ENCODE measurements around the gene PTPRG.

PTPRG gene

DNA sequence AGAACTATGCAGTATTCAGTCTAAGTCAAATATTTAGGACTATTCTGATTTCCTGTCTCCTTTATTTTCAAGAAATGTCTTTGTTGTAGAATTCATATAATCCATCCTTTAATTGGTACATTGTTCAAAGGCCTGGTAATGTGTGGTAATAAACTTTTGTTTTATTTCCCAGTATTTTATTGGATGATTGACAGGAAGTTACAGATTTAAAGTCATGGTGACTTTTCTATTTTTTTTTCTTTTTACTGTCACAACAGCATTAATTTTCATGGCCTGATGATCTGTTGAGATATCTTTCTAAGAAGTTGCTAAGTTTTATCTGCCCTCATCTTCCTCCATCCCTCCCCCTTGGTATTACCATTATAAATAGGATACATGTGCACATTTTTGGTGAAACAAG lies 161.7 kb downstream of the PTPRG start:
- Histone ChIP-seq H3K4me1 (peaks cover 26% of the 10 kb centered on the region), H3K9me3 (ENCODE audit: control insufficient read depth, low read length) (no peaks in the 10 kb centered on the region), H3K4me3 (ENCODE audit: low read depth, low read length) (no peak overlapping the region), H3K79me2 (peaks cover 69% of the 10 kb centered on the region), H3K36me3 (ENCODE audit: control insufficient read depth, insufficient read depth, low read length) (no peaks in the 10 kb centered on the region), H3K27ac (no peak overlapping the region), H3K4me2 (ENCODE audit: low read length) (no peak overlapping the region), H2AFZ (no peak overlapping the region), H3K9ac (no peak overlapping the region), H3K27me3 (ENCODE audit: control insufficient read depth, insufficient read depth, low read length) (no peaks in the 10 kb centered on the region)
- TF ChIP-seq, protein P1, sequence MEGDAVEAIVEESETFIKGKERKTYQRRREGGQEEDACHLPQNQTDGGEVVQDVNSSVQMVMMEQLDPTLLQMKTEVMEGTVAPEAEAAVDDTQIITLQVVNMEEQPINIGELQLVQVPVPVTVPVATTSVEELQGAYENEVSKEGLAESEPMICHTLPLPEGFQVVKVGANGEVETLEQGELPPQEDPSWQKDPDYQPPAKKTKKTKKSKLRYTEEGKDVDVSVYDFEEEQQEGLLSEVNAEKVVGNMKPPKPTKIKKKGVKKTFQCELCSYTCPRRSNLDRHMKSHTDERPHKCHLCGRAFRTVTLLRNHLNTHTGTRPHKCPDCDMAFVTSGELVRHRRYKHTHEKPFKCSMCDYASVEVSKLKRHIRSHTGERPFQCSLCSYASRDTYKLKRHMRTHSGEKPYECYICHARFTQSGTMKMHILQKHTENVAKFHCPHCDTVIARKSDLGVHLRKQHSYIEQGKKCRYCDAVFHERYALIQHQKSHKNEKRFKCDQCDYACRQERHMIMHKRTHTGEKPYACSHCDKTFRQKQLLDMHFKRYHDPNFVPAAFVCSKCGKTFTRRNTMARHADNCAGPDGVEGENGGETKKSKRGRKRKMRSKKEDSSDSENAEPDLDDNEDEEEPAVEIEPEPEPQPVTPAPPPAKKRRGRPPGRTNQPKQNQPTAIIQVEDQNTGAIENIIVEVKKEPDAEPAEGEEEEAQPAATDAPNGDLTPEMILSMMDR (IDR thresholded peaks at IDR 0.05), result no peak

DNA sequence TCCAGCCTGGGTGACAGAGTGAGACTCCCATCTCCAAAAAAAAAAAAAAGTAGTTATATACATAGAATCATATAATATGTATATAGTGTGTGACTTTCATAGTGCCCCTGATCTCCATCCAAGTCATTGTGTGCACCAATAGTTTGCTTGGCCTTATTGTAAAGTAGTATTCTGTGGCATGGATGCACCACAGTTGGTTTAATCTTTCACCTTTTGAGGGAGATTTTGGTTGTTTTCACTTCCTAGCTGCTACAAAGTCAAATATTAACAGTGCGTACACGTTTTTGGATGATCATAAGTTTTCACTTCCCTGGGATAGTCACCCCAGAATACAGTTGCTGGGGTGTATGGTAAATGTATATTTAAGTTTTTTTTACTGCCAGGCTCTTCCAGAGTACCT lies 162.8 kb downstream of the PTPRG start:
- H3K9ac ChIP-seq, result no peak overlapping the region
- H3K36me3 ChIP-seq (ENCODE audit: control insufficient read depth, insufficient read depth, low read length), result no peaks in the 10 kb centered on the region
- no peak overlapping the region for H2AFZ ChIP-seq
- H3K4me2 ChIP-seq (ENCODE audit: low read length), result no peak overlapping the region
- TF ChIP-seq, protein P1 (IDR thresholded peaks at IDR 0.05), result no peak
- H3K4me1 ChIP-seq, result peaks cover 21% of the 10 kb centered on the region
- peaks cover 63% of the 10 kb centered on the region for H3K79me2 ChIP-seq
- no peaks in the 10 kb centered on the region for H3K9me3 ChIP-seq (ENCODE audit: control insufficient read depth, low read length)
- H3K27ac ChIP-seq, result no peak overlapping the region
- H3K27me3 ChIP-seq (ENCODE audit: control insufficient read depth, insufficient read depth, low read length), result no peaks in the 10 kb centered on the region
- no peak overlapping the region for H3K4me3 ChIP-seq (ENCODE audit: low read depth, low read length)

DNA sequence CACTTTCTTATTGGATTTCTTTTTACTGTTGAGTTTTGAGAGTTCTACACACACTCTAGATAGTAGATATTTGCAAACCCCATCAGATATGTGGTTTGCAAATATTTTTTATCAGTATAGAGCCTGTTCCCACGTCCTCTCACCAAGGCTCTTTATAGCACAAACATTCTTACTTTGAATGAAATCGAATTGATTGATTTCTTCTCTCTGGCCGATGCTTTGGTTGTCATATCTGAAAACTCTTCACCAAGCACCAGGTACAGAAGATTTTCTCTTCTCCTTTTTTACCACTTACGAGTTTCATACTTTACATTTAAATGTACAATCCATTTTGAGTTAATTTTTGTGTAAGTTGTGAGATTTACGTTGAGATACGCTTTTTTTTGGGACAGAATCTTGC lies 163.4 kb downstream of the PTPRG start:
- Histone ChIP-seq H3K27me3 (ENCODE audit: control insufficient read depth, insufficient read depth, low read length) (no peaks in the 10 kb centered on the region), H3K36me3 (ENCODE audit: control insufficient read depth, insufficient read depth, low read length) (no peaks in the 10 kb centered on the region), H2AFZ (no peak overlapping the region), H3K9me3 (ENCODE audit: control insufficient read depth, low read length) (no peaks in the 10 kb centered on the region), H3K79me2 (peaks cover 57% of the 10 kb centered on the region), H3K9ac (no peak overlapping the region), H3K4me3 (ENCODE audit: low read depth, low read length) (no peak overlapping the region), H3K4me1 (peaks cover 18% of the 10 kb centered on the region), H3K27ac (no peak overlapping the region), H3K4me2 (ENCODE audit: low read length) (no peak overlapping the region)
- TF ChIP-seq, protein P1 (IDR thresholded peaks at IDR 0.05), result no peak

DNA sequence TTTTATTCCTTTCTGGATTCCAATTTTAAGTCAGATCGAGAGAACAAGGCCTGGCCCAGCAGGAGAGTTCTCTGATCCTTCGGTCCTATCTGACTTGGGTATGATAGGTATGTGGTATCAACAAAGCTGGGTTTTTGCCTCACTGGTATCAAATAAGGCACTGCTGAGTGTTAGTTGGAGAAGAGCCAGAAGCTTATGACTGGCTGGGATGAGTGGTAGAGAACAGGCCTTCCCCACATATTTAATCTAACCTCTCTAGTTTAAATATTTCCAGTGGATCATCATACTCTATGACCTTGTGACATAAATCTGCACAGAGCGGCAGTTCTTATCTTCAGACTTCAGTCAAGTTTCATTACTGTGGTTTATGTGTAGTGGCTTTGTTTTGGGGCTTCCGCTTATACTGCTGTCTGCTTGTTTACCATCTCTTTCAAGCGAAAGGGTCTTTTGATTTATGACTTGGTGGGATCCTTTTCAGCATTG lies 164.5 kb downstream of the PTPRG start:
- no peaks in the 10 kb centered on the region for H3K27me3 ChIP-seq (ENCODE audit: control insufficient read depth, insufficient read depth, low read length)
- H3K4me1 ChIP-seq, result peaks cover 29% of the 10 kb centered on the region
- H3K79me2 ChIP-seq, result peaks cover 51% of the 10 kb centered on the region
- no peak overlapping the region for H3K9ac ChIP-seq
- TF ChIP-seq, protein P1 (IDR thresholded peaks at IDR 0.05), result no peak
- no peaks in the 10 kb centered on the region for H3K36me3 ChIP-seq (ENCODE audit: control insufficient read depth, insufficient read depth, low read length)
- no peak overlapping the region for H3K4me3 ChIP-seq (ENCODE audit: low read depth, low read length)
- H3K9me3 ChIP-seq (ENCODE audit: control insufficient read depth, low read length), result no peaks in the 10 kb centered on the region
- no peak overlapping the region for H3K27ac ChIP-seq
- H2AFZ ChIP-seq, result no peak overlapping the region
- no peak overlapping the region for H3K4me2 ChIP-seq (ENCODE audit: low read length)

DNA sequence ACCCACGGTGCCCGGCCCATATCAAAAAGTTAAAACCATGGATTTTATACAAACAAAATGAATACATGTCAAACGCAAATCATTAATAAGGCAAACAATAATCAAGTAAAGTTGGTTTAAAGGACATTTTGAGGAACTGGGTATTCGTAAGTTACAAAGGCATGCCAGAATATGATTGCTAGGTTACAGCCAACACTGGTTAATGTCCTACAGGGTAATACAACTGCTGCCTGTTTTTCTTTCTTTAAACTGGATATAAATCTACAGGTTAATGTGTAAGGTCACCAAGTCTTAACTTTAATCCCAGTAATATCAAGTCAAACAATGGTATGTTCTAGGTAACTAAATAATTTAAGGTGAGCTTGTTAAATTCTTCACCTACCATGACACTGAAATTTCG lies 166.1 kb downstream of the PTPRG start:
- H3K9me3 ChIP-seq (ENCODE audit: control insufficient read depth, low read length), result no peaks in the 10 kb centered on the region
- H3K27me3 ChIP-seq (ENCODE audit: control insufficient read depth, insufficient read depth, low read length), result no peaks in the 10 kb centered on the region
- H3K27ac ChIP-seq, result no peak overlapping the region
- H3K79me2 ChIP-seq, result peaks cover 42% of the 10 kb centered on the region
- no peaks in the 10 kb centered on the region for H3K36me3 ChIP-seq (ENCODE audit: control insufficient read depth, insufficient read depth, low read length)
- no peak overlapping the region for H3K4me2 ChIP-seq (ENCODE audit: low read length)
- H3K9ac ChIP-seq, result no peak overlapping the region
- H3K4me3 ChIP-seq (ENCODE audit: low read depth, low read length), result no peak overlapping the region
- H2AFZ ChIP-seq, result no peak overlapping the region
- TF ChIP-seq, protein P1 (IDR thresholded peaks at IDR 0.05), result no peak
- peaks cover 30% of the 10 kb centered on the region for H3K4me1 ChIP-seq

All from parathyroid adenoma (tissue), 2 donors.